Activated T-helper 17 cell treated with anti-CD3 and anti-CD28 coated beads, Interleukin-2, amount 50 U/mL, for 72 hours (primary cell): ENCODE data around the gene APBB2. TPM values are rescaled to one million over a fixed set of nuclear protein-coding genes. Genes with fewer than 3 reads are reported as not detected.
"Not testable (repeated sequence)": the region's sequence is repeated elsewhere in the genome, so short reads cannot be mapped to it uniquely, and the experiment has no call there.

ENCODE experiments used
- ATAC-seq: fragments of 150-1000 bp; cut with Tn5 transposase; replicated peaks from 2 replicates; pipeline ENCODE4 v1.10.0; 2021; ENCODE audit warnings: mild to moderate bottlenecking, moderate library complexity
- H3K27ac Mint-ChIP-seq: one replicate; pipeline ENCODE4 v1.8.0; 2022; ENCODE audit warnings: mixed read lengths
- H3K27me3 Mint-ChIP-seq: one replicate; pipeline ENCODE4 v1.8.0; 2022; ENCODE audit warnings: mixed read lengths
- H3K36me3 Mint-ChIP-seq: one replicate; pipeline ENCODE4 v1.8.0; 2022; ENCODE audit warnings: low read depth, mild to moderate bottlenecking, mixed read lengths
- H3K4me1 Mint-ChIP-seq: one replicate; pipeline ENCODE4 v1.8.0; 2022; ENCODE audit warnings: mixed read lengths
- H3K4me3 Mint-ChIP-seq: one replicate; pipeline ENCODE4 v1.8.0; 2022; ENCODE audit warnings: mild to moderate bottlenecking, mixed read lengths
- H3K9me3 Mint-ChIP-seq: one replicate; pipeline ENCODE4 v1.8.0; 2022; ENCODE audit warnings: mixed read lengths
- total RNA-seq, 2 donors: library from RNA; stranded (reverse); gene quantifications; one replicate each; pipeline ENCODE4 v1.2.3, GENCODE V29; 2022

Gene APBB2
- total RNA-seq, 2 donors from 2014 or later, result 1.6 to 3.0 TPM

- Mint-ChIP-seq H3K4me3 (no peak overlapping the region), H3K27me3 (peaks cover 13% of the 10 kb centered on the region), H3K4me1 (no peaks in the 10 kb centered on the region), H3K36me3 (no peaks in the 10 kb centered on the region), H3K27ac (no peak overlapping the region), H3K9me3 (no peaks in the 10 kb centered on the region)
- ATAC-seq, result no peak
These were observed 215.5 kb downstream of the APBB2 start for GRCh38 chr4:40998675-40999358.

- Mint-ChIP-seq H3K36me3 (no peaks in the 10 kb centered on the region), H3K9me3 (no peaks in the 10 kb centered on the region), H3K4me3 (no peak overlapping the region), H3K4me1 (no peaks in the 10 kb centered on the region), H3K27me3 (peaks cover 9% of the 10 kb centered on the region), H3K27ac (no peak overlapping the region)
- no peak for ATAC-seq
These were observed 218.5 kb downstream of the APBB2 start for GRCh38 chr4:40995850-40996249.

- not testable (repeated sequence) for H3K4me3 Mint-ChIP-seq, H3K36me3 Mint-ChIP-seq, H3K27ac Mint-ChIP-seq, H3K4me1 Mint-ChIP-seq, H3K9me3 Mint-ChIP-seq, ATAC-seq, H3K27me3 Mint-ChIP-seq
These were observed 220.0 kb downstream of the APBB2 start for GRCh38 chr4:40994321-40994720.

- not testable (repeated sequence) for ATAC-seq, H3K36me3 Mint-ChIP-seq, H3K27me3 Mint-ChIP-seq, H3K4me3 Mint-ChIP-seq, H3K9me3 Mint-ChIP-seq, H3K4me1 Mint-ChIP-seq, H3K27ac Mint-ChIP-seq
These were observed 221.0 kb downstream of the APBB2 start for GRCh38 chr4:40993296-40993693.

GRCh38 chr4:40992472-40993295, 221.7 kb downstream of the APBB2 start:
- no peak overlapping the region for H3K27ac Mint-ChIP-seq
- ATAC-seq, result peak; percentile 54
- H3K4me1 Mint-ChIP-seq, result no peaks in the 10 kb centered on the region
- no peak overlapping the region for H3K4me3 Mint-ChIP-seq
- no peaks in the 10 kb centered on the region for H3K9me3 Mint-ChIP-seq
- H3K36me3 Mint-ChIP-seq, result no peaks in the 10 kb centered on the region
- H3K27me3 Mint-ChIP-seq, result peaks cover 9% of the 10 kb centered on the region

- H3K4me1 Mint-ChIP-seq, result no peaks in the 10 kb centered on the region
- no peaks in the 10 kb centered on the region for H3K36me3 Mint-ChIP-seq
- H3K4me3 Mint-ChIP-seq, result no peak overlapping the region
- no peak for ATAC-seq
- peaks cover 5% of the 10 kb centered on the region for H3K27me3 Mint-ChIP-seq
- no peak overlapping the region for H3K27ac Mint-ChIP-seq
- H3K9me3 Mint-ChIP-seq, result no peaks in the 10 kb centered on the region
These were observed 222.4 kb downstream of the APBB2 start for GRCh38 chr4:40991908-40992307.

GRCh38 chr4:40990899-40991265, 223.5 kb downstream of the APBB2 start:
- peaks cover 6% of the 10 kb centered on the region for H3K27me3 Mint-ChIP-seq
- H3K9me3 Mint-ChIP-seq, result no peaks in the 10 kb centered on the region
- H3K27ac Mint-ChIP-seq, result no peak overlapping the region
- ATAC-seq, result no peak
- no peak overlapping the region for H3K4me3 Mint-ChIP-seq
- no peaks in the 10 kb centered on the region for H3K36me3 Mint-ChIP-seq
- no peaks in the 10 kb centered on the region for H3K4me1 Mint-ChIP-seq

- Mint-ChIP-seq H3K9me3 (no peaks in the 10 kb centered on the region), H3K4me3 (no peak overlapping the region), H3K27me3 (peaks cover 7% of the 10 kb centered on the region), H3K36me3 (no peaks in the 10 kb centered on the region), H3K27ac (no peak overlapping the region), H3K4me1 (no peaks in the 10 kb centered on the region)
- peak; percentile 39 for ATAC-seq
These were observed 224.0 kb downstream of the APBB2 start for GRCh38 chr4:40990236-40990898.

GRCh38 chr4:40987151-40987550, 227.2 kb downstream of the APBB2 start:
- Mint-ChIP-seq H3K27ac (no peak overlapping the region), H3K27me3 (peaks cover 7% of the 10 kb centered on the region), H3K4me3 (no peak overlapping the region), H3K9me3 (no peaks in the 10 kb centered on the region), H3K36me3 (no peaks in the 10 kb centered on the region), H3K4me1 (no peaks in the 10 kb centered on the region)
- no peak for ATAC-seq

- no peak overlapping the region for H3K4me3 Mint-ChIP-seq
- ATAC-seq, result no peak
- no peaks in the 10 kb centered on the region for H3K36me3 Mint-ChIP-seq
- no peak overlapping the region for H3K27ac Mint-ChIP-seq
- H3K9me3 Mint-ChIP-seq, result no peaks in the 10 kb centered on the region
- H3K4me1 Mint-ChIP-seq, result no peaks in the 10 kb centered on the region
- H3K27me3 Mint-ChIP-seq, result peaks cover 7% of the 10 kb centered on the region
These were observed 228.0 kb downstream of the APBB2 start for GRCh38 chr4:40986375-40986774.

- no peak overlapping the region for H3K4me3 Mint-ChIP-seq
- H3K4me1 Mint-ChIP-seq, result no peaks in the 10 kb centered on the region
- H3K36me3 Mint-ChIP-seq, result no peaks in the 10 kb centered on the region
- H3K27ac Mint-ChIP-seq, result no peak overlapping the region
- no peak for ATAC-seq
- no peaks in the 10 kb centered on the region for H3K9me3 Mint-ChIP-seq
- peaks cover 7% of the 10 kb centered on the region for H3K27me3 Mint-ChIP-seq
These were observed 230.3 kb downstream of the APBB2 start for GRCh38 chr4:40984051-40984450.

GRCh38 chr4:40980318-40980883, 233.9 kb downstream of the APBB2 start:
- peaks cover 4% of the 10 kb centered on the region for H3K27me3 Mint-ChIP-seq
- no peak overlapping the region for H3K4me3 Mint-ChIP-seq
- no peak overlapping the region for H3K27ac Mint-ChIP-seq
- H3K36me3 Mint-ChIP-seq, result no peaks in the 10 kb centered on the region
- no peak for ATAC-seq
- H3K4me1 Mint-ChIP-seq, result no peaks in the 10 kb centered on the region
- H3K9me3 Mint-ChIP-seq, result no peaks in the 10 kb centered on the region

- Mint-ChIP-seq H3K27me3 (peaks cover 7% of the 10 kb centered on the region), H3K4me3 (no peak overlapping the region), H3K36me3 (no peaks in the 10 kb centered on the region), H3K27ac (no peak overlapping the region), H3K4me1 (no peaks in the 10 kb centered on the region), H3K9me3 (no peaks in the 10 kb centered on the region)
- ATAC-seq, result no peak
These were observed 235.8 kb downstream of the APBB2 start for GRCh38 chr4:40978548-40978947.

GRCh38 chr4:40976343-40976742, 238.0 kb downstream of the APBB2 start:
- ATAC-seq, result no peak
- H3K4me1 Mint-ChIP-seq, result no peaks in the 10 kb centered on the region
- no peaks in the 10 kb centered on the region for H3K9me3 Mint-ChIP-seq

More at GRCh38 chr4:40976343-40976742, 238.0 kb downstream of the APBB2 start:
- H3K4me3 Mint-ChIP-seq, result no peak overlapping the region
- no peaks in the 10 kb centered on the region for H3K36me3 Mint-ChIP-seq
- no peak overlapping the region for H3K27ac Mint-ChIP-seq
- H3K27me3 Mint-ChIP-seq, result peaks cover 12% of the 10 kb centered on the region
